T-helper 1 cell (primary cell): Measurements from ENCODE around the gene ASXL1.

Experiments
- DNase-seq, 5 donors: peaks; one replicate each; pipeline ENCODE4 v3.0.0-alpha.2; 2012 to 2020

Gene ASXL1

GRCh38 chr20:32411955-32412706, 54.0 kb downstream of the ASXL1 start:
- DNase-seq: no peak

GRCh38 chr20:32415494-32415893, 57.4 kb downstream of the ASXL1 start:
- no peak for DNase-seq

DNA sequence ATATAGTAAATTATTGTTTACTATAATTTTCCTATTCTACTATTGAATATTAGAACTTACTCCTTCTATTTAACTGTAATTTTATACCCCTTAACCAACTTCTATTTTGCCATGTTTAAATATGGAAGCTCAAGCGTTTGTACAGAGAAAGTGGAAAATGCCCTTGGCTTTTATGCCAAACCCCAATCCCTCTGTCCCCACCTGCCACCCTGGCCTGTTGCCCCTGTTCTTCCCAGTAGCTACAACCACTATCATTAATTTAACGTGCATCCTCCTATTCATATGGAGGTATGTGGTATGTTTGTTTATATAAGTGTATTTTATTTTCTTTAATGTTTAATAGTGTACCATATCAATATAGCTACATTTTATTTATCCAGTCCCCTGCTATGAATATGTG, 58.1 kb downstream of the ASXL1 start:
- no peak for DNase-seq

DNA sequence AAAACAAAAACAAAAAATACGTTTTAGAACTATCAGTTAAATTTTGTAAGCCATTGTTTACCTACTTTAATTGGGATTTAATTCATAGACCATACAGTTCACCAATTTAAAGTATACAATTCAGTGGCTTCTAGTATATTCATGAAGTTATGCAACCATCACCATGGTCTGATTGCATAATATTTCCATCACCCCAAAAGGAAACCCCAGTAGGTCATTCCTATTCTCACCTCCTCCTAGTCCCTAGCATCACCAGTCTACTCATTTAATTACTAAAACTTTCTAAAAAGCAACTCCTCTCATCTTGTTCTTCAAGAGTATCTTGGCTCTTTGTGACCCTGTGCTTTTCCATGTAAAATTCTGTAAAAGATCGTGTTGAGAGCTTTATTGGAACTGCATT, 60.2 kb downstream of the ASXL1 start:
- DNase-seq: no peak

- no peak for DNase-seq
Observed at GRCh38 chr20:32421290-32421689, 63.2 kb downstream of the ASXL1 start.

DNA sequence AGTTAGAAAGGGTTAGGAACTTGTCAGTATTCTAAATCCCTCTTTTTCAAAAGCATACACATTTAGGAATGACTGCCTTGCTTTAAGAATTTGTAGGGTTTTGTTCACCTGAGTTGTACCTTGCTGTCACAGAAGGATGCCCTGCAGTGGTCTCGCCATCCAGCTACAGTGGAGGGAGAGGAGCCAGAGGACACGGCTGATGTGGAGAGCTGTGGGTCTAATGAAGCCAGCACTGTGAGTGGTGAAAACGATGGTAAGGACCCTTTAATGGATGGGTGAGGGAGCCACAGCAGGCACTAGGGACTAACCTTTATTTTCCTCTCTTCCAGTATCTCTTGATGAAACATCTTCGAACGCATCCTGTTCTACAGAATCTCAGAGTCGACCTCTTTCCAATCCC, 69.9 kb downstream of the ASXL1 start:
- DNase-seq: no peak

- DNase-seq: no peak
Observed at GRCh38 chr20:32429343-32429742, 71.2 kb downstream of the ASXL1 start.

DNA sequence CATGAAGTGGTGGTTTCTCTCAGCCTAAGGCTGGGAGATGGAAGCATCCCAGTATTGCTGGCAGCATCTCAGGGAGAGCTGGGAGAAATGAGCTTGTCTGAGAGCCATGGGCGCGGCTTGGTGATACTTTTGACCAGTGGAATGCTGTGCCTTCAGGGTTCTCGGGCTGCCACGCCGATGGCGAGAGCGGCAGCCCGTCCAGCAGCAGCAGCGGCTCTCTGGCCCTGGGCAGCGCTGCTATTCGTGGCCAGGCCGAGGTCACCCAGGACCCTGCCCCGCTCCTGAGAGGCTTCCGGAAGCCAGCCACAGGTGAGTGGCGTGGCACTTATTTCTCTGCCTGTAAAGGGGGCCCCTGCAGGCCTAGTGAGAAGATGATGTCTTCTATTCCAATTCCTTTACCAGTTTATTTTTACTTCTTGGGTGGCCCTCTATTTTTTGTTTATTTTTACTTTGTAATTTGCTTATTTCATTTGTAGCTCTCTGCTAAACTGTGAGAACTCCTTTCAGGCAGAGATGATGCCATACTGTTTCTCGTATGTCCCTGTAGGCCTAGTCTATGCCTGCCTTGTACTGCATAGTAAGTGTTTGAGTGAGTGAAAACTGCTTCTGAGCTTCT, 71.7 kb downstream of the ASXL1 start:
- no peak for DNase-seq

DNA sequence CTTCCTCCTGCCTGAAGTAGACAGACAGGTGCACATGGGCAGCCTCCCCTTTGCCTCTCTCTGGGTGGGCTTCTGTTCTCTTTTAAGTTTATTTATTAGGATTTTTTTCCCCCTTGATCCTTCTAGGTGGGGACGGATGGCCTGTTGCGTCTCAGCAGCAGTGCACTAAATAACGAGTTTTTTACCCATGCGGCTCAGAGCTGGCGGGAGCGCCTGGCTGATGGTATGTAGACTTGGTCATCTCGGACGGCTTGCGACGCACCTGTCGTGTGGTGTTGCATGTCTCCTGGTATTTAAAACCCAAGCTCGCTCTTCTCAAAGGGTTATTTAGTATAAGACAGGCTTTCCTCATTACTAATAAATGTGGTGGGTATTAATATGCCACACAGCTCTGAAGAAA, 73.3 kb downstream of the ASXL1 start:
- DNase-seq: no peak

DNA sequence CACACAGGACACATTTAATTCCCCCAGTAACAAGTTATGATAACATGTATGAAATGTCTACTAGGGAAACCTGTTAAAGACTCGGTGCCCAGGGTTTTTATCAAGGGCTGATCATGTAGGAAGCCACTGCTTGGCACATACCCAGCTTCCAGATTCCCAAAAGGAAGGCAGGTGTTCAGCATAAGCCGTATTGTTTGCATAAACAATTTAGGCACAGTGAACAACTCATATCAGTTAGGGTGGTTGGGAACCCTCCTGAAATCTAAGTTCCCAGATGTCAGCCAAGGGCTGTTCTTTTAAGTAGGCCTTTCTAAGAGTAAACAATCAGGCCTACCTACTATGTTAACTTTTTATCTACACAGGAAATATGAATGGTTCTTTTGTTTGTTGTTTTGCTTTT, 74.1 kb downstream of the ASXL1 start:
- no peak for DNase-seq

DNA sequence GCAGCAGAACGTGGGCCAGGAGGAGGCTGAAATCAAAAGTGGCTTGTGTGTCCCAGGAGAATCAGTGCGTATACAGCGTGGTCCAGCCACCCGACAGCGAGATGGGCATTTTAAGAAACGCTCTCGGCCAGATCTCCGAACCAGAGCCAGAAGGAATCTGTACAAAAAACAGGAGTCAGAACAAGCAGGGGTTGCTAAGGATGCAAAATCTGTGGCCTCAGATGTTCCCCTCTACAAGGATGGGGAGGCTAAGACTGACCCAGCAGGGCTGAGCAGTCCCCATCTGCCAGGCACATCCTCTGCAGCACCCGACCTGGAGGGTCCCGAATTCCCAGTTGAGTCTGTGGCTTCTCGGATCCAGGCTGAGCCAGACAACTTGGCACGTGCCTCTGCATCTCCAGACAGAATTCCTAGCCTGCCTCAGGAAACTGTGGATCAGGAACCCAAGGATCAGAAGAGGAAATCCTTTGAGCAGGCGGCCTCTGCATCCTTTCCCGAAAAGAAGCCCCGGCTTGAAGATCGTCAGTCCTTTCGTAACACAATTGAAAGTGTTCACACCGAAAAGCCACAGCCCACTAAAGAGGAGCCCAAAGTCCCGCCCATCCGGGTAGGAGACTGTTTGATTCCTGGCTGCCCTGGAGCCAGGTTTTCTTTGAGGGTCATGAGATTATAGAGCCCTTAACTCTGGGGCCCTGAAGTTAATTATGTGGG, 75.3 kb downstream of the ASXL1 start:
- DNase-seq: no peak

- DNase-seq: no peak
Observed at GRCh38 chr20:32434434-32434833, 76.3 kb downstream of the ASXL1 start.

DNA sequence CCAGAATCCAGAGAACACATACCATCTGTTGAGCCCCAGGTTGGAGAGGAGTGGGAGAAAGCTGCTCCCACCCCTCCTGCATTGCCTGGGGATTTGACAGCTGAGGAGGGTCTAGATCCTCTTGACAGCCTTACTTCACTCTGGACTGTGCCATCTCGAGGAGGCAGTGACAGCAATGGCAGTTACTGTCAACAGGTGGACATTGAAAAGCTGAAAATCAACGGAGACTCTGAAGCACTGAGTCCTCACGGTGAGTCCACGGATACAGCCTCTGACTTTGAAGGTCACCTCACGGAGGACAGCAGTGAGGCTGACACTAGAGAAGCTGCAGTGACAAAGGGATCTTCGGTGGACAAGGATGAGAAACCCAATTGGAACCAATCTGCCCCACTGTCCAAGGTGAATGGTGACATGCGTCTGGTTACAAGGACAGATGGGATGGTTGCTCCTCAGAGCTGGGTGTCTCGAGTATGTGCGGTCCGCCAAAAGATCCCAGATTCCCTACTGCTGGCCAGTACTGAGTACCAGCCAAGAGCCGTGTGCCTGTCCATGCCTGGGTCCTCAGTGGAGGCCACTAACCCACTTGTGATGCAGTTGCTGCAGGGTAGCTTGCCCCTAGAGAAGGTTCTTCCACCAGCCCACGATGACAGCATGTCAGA, 77.4 kb downstream of the ASXL1 start:
- no peak for DNase-seq

DNA sequence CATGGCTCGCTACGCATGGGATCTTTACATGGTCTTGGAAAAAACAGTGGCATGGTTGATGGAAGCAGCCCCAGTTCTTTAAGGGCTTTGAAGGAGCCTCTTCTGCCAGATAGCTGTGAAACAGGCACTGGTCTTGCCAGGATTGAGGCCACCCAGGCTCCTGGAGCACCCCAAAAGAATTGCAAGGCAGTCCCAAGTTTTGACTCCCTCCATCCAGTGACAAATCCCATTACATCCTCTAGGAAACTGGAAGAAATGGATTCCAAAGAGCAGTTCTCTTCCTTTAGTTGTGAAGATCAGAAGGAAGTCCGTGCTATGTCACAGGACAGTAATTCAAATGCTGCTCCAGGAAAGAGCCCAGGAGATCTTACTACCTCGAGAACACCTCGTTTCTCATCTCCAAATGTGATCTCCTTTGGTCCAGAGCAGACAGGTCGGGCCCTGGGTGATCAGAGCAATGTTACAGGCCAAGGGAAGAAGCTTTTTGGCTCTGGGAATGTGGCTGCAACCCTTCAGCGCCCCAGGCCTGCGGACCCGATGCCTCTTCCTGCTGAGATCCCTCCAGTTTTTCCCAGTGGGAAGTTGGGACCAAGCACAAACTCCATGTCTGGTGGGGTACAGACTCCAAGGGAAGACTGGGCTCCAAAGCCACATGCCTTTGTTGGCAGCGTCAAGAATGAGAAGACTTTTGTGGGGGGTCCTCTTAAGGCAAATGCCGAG, 78.2 kb downstream of the ASXL1 start:
- DNase-seq: no peak

GRCh38 chr20:32436968-32437367, 78.8 kb downstream of the ASXL1 start:
- DNase-seq: no peak

- DNase-seq: peak in 1 of 5 donors; percentile 8
Observed at GRCh38 chr20:32437391-32438074, 79.4 kb downstream of the ASXL1 start.

DNA sequence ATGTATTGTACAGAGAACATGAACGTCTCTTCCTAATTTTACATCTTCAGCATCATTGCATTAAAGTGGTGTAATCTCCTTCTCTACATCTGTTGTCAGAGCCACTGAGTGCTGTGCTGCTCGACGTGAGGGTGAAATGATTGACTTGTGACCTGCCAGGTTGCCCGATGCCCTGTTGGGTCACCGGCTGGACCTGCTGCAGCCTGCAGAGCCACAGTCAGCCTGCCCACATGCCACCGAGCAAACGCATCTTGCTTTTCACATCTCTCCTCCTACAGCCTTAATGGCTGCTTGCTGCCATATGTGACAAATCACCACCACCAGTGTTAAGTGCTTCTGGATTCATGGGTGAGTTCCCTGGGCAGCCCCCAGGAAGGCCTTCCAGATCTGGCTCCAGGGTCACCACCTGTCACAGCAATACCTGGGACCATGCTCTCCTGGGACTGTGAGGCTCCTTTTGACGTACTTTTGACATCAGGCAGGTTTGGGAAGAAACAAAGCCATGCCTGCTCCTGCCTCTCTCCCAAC, 80.3 kb downstream of the ASXL1 start:
- no peak for DNase-seq

DNA sequence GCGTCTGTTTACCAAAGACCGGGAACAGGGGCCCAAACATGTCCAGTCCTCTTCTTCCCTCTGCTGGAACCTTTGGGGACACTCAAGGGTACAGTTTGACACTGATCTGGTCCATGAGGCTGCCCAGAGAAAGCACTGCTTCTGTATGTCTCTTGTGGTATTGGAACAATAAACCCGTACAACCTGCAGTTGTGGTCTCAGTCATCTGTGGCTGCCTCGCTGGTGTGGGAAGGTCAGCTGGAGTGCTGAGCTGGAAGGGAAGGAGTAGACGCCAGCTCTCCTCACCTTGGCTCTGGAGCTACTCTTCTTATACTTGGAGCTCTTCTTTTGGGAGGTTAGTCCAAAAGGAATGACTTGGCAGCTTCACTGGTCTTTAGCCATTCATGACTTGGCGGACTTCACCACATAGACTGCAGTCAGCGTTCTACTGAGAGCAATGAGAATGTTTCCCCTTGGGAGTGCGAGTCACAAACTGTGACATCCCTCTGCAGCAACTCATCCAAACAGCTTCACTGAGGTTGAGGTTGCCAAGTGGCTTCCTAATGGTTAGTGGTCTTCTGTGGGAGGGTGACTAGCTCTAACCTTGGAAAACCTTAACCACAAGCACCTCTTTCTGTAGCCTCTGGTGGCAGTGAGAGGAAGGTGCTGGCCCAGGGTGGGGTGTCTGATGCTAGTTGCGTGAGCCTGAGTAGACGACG, 81.2 kb downstream of the ASXL1 start:
- DNase-seq: no peak

- DNase-seq: no peak
Observed at GRCh38 chr20:32440069-32440757, 82.1 kb downstream of the ASXL1 start.

- DNase-seq: no peak
Observed at GRCh38 chr20:32440758-32441078, 82.6 kb downstream of the ASXL1 start.

- no peak for DNase-seq
Observed at GRCh38 chr20:32441638-32442037, 83.5 kb downstream of the ASXL1 start.
